NT2/D1 (cell line): ENCODE data around the gene RCCD1.

ENCODE experiments used
- YY1 ChIP-seq: IDR thresholded peaks from 2 replicates; pipeline ENCODE4 v1.6.1; 2011; ENCODE audit not compliant: insufficient read length, insufficient read depth
- ZNF274 ChIP-seq: IDR thresholded peaks from 2 replicates; pipeline ENCODE4 v1.6.1; 2011; ENCODE audit warnings: mild to moderate bottlenecking, low read depth, low read length

- no peak for TF ChIP-seq YY1
- TF ChIP-seq ZNF274: no peak
Measured at GRCh38 chr15:90957791-90958190, 3.1 kb downstream of the RCCD1 start.
